Smooth muscle cell (in vitro differentiated cells): Measurements from ENCODE around the gene CACNA2D3. TPM values are rescaled to one million over a fixed set of nuclear protein-coding genes. Genes with fewer than 3 reads are reported as not detected.

Source experiments
- DNase-seq: peaks from one replicate; lab custom pipeline; 2025; ENCODE audit not compliant: unreplicated experiment; lab: John Stamatoyannopoulos, UW
- H2AFZ ChIP-seq: fragments of 200-600 bp; sonication (generic); 2 replicates; pipeline ENCODE4 v1.6.0; 2016; ENCODE audit warnings: antibody characterized with exemption, low read depth, mild to moderate bottlenecking
- H3F3A ChIP-seq: fragments of 200-600 bp; sonication (generic); 2 replicates; pipeline ENCODE4 v1.6.0; 2017; ENCODE audit warnings: antibody characterized with exemption, low read depth
- H3K27ac ChIP-seq: fragments of 200-600 bp; sonication (generic); 2 replicates; pipeline ENCODE4 v1.5.1; 2016; ENCODE audit warnings: low read depth, mild to moderate bottlenecking
- H3K27me3 ChIP-seq: fragments of 200-600 bp; sonication (generic); 2 replicates; pipeline ENCODE4 v1.6.1; 2016; ENCODE audit warnings: low read depth, mild to moderate bottlenecking
- H3K36me3 ChIP-seq: fragments of 200-600 bp; sonication (generic); 2 replicates; pipeline ENCODE4 v1.5.1; 2016; ENCODE audit warnings: low read depth
- H3K4me1 ChIP-seq: fragments of 200-600 bp; sonication (generic); 2 replicates; pipeline ENCODE4 v1.5.1; 2016; ENCODE audit warnings: low read depth
- H3K4me2 ChIP-seq: fragments of 200-600 bp; sonication (generic); 2 replicates; pipeline ENCODE4 v1.6.0; 2016; ENCODE audit warnings: mild to moderate bottlenecking
- H3K4me3 ChIP-seq: fragments of 200-600 bp; sonication (generic); 2 replicates; pipeline ENCODE4 v1.5.1; 2016; ENCODE audit warnings: mild to moderate bottlenecking
- H3K79me2 ChIP-seq: fragments of 200-600 bp; sonication (generic); 2 replicates; pipeline ENCODE4 v1.6.0; 2016; ENCODE audit warnings: low read depth, mild to moderate bottlenecking
- H3K9ac ChIP-seq: fragments of 200-600 bp; sonication (generic); 2 replicates; pipeline ENCODE4 v1.6.0; 2016; ENCODE audit warnings: low read depth
- H3K9me3 ChIP-seq: fragments of 200-600 bp; sonication (generic); replicated peaks from 2 replicates; pipeline ENCODE4 v1.5.1; 2016; ENCODE audit warnings: low read depth
- H4K20me1 ChIP-seq: fragments of 200-600 bp; sonication (generic); 2 replicates; pipeline ENCODE4 v1.6.0; 2016; ENCODE audit warnings: low read depth
- CTCF ChIP-seq: fragments of 200-600 bp; sonication (generic); IDR thresholded peaks from 2 replicates; pipeline ENCODE4 v1.5.1; 2017; ENCODE audit warnings: borderline replicate concordance, mild to moderate bottlenecking, antibody characterized with exemption; ENCODE audit not compliant: insufficient read depth, poor library complexity, severe bottlenecking
- WGBS: methylation state at CpG from one replicate; pipeline ENCODE4 v1.1.7; 2016; ENCODE audit warnings: low lambda C conversion rate; 5-methylcytosine and 5-hydroxymethylcytosine counted together
- polyA plus RNA-seq: library from polyadenylated mRNA; unstranded; fragments of >200 nt; fragmentation: Nextera tagmentation; extraction: Ambion mirVana; gene quantifications from 2 replicates; pipeline ENCODE4 v1.2.1, GENCODE V29; 2016
- total RNA-seq: library from RNA; depleted of rRNA; stranded (reverse); fragments of >200 nt; gene quantifications from 2 replicates; pipeline ENCODE4 v1.2.3, GENCODE V29; 2014

Gene CACNA2D3
- total and polyA plus RNA-seq, 2 experiments from 2014 or later = 0.15 to 0.90 TPM

DNA sequence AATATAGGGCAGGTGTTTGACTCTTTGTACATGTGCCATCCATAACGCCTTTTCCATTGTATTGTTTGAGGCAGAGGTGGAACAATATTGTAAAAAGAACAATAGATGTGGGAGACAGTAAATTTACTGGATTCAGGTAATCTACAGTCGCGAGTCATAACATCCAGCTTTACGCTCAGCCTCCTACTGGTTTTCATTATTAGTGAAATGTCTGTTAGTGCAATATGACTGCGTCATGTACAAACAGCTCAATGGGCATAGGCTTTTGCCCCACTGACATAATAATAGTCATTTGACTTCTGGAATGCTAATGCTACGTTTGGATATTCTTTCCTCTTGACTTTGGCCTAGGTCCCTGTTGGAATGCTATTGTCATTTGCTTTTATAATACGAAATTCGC lies 9.5 kb downstream of the CACNA2D3 start:
- Histone ChIP-seq H3K4me3 (no peak overlapping the region), H2AFZ (no peak overlapping the region), H3F3A (no peaks in the 10 kb centered on the region), H3K9ac (no peak overlapping the region), H3K4me2 (no peak overlapping the region), H3K36me3 (no peaks in the 10 kb centered on the region), H3K27ac (no peak overlapping the region), H3K9me3 (no peaks in the 10 kb centered on the region), H3K79me2 (no peaks in the 10 kb centered on the region), H4K20me1 (no peaks in the 10 kb centered on the region), H3K27me3 (peaks cover 80% of the 10 kb centered on the region), H3K4me1 (no peaks in the 10 kb centered on the region)
- 83% methylated on average over 8 of the region's 8 CpGs for WGBS
- TF ChIP-seq CTCF = no peak
- DNase-seq = no peak

DNA sequence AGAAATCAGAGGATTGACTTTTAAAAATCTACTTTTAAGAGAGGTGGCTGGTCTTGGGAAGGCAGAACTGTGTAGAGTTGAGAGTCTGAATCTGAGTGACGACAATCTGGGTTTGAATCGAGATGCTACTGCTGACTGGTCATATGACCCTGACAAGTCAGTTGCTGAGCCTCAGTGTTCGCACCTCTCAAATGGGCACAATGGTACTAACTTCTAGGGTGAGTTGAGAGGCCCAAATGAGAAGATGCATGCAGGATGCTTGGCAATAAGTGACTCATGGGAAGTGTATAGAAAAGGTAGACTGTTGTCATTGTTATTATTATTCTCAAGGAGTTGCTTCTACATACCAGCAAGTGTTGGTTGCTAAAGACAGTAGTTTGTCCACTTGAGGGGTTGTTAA lies 10.3 kb downstream of the CACNA2D3 start:
- DNase-seq = no peak
- WGBS = 91% methylated on average over 3 of the region's 3 CpGs
- no peak overlapping the region for H3K4me2 ChIP-seq
- no peak overlapping the region for H3K4me3 ChIP-seq
- H3K79me2 ChIP-seq = no peaks in the 10 kb centered on the region
- H3F3A ChIP-seq = no peaks in the 10 kb centered on the region
- H3K27me3 ChIP-seq = peaks cover 80% of the 10 kb centered on the region
- no peaks in the 10 kb centered on the region for H3K4me1 ChIP-seq
- TF ChIP-seq CTCF = no peak
- H4K20me1 ChIP-seq = no peaks in the 10 kb centered on the region
- no peaks in the 10 kb centered on the region for H3K9me3 ChIP-seq
- no peaks in the 10 kb centered on the region for H3K36me3 ChIP-seq
- no peak overlapping the region for H3K27ac ChIP-seq
- H2AFZ ChIP-seq = no peak overlapping the region
- no peak overlapping the region for H3K9ac ChIP-seq

DNA sequence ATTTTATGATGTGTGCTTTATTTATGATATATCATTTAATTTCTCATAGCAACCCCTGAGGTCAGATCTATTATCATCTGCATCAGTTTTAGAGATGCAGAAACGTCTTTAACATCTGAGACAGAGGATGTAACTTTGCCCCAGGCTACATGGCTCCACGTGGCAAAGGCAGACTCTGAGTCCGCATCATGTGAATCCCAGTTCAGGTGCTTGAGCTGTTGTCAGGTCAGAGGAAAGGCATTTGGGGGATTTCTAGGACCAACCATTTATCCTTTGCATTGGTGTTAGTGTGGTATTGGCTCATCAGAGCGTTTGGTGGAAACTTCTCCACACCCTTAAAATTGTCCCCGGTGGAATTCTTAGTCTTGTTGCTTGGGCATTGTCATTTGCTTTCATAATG lies 10.8 kb downstream of the CACNA2D3 start:
- no peak overlapping the region for H2AFZ ChIP-seq
- no peaks in the 10 kb centered on the region for H3F3A ChIP-seq
- no peaks in the 10 kb centered on the region for H3K9me3 ChIP-seq
- DNase-seq = no peak
- H3K4me2 ChIP-seq = no peak overlapping the region
- no peaks in the 10 kb centered on the region for H3K4me1 ChIP-seq
- no peak overlapping the region for H3K9ac ChIP-seq
- H4K20me1 ChIP-seq = no peaks in the 10 kb centered on the region
- no peak overlapping the region for H3K27ac ChIP-seq
- 45% methylated on average over 5 of the region's 5 CpGs for WGBS
- no peaks in the 10 kb centered on the region for H3K79me2 ChIP-seq
- no peak overlapping the region for H3K4me3 ChIP-seq
- peaks cover 83% of the 10 kb centered on the region for H3K27me3 ChIP-seq
- no peaks in the 10 kb centered on the region for H3K36me3 ChIP-seq
- no peak for TF ChIP-seq CTCF

- no peak overlapping the region for H3K4me3 ChIP-seq
- no peaks in the 10 kb centered on the region for H3K9me3 ChIP-seq
- no peaks in the 10 kb centered on the region for H3K79me2 ChIP-seq
- no peaks in the 10 kb centered on the region for H3K36me3 ChIP-seq
- H4K20me1 ChIP-seq = no peaks in the 10 kb centered on the region
- H3K4me2 ChIP-seq = no peak overlapping the region
- 81% methylated on average over 8 of the region's 8 CpGs for WGBS
- H3F3A ChIP-seq = no peaks in the 10 kb centered on the region
- no peak overlapping the region for H3K9ac ChIP-seq
- no peak overlapping the region for H2AFZ ChIP-seq
- no peak for DNase-seq
- H3K27me3 ChIP-seq = peaks cover 91% of the 10 kb centered on the region
- H3K4me1 ChIP-seq = no peaks in the 10 kb centered on the region
- H3K27ac ChIP-seq = no peak overlapping the region
- no peak for TF ChIP-seq CTCF
Measured at GRCh38 chr3:54134155-54134554, 11.8 kb downstream of the CACNA2D3 start.
